Upper lobe of left lung (tissue), 6 donors: ENCODE results near the gene PDE1A. TPM values are rescaled to one million over a fixed set of nuclear protein-coding genes. Genes with fewer than 3 reads are reported as not detected.

Experiments used
- ATAC-seq, 2 donors: fragments of 200-7000 bp; cut with Tn5 transposase; one replicate each; pipeline ENCODE4 v1.9.1; 2022; ENCODE audit warnings: mild to moderate bottlenecking in 2 of 2, moderate library complexity in 2 of 2; ENCODE audit not compliant: low FRiP score in 2 of 2
- DNase-seq, 2 donors: peaks; one replicate each; pipeline ENCODE4 v3.0.0-alpha.2; 2019 to 2020
- H3K27ac ChIP-seq, 4 donors: fragments of 200-600 bp; sonication (generic); one replicate each; pipeline ENCODE4 v1.5.1; 2016 to 2019
- H3K27me3 ChIP-seq, 4 donors: fragments of 200-600 bp; sonication (generic); one replicate each; pipeline ENCODE4 v1.5.1; 2017 to 2019
- H3K36me3 ChIP-seq, 4 donors: fragments of 200-600 bp; sonication (generic); one replicate each; pipeline ENCODE4 v1.5.1; 2016 to 2019
- H3K4me1 ChIP-seq, 4 donors: fragments of 200-600 bp; sonication (generic); one replicate each; pipeline ENCODE4 v1.5.1; 2018 to 2019
- H3K4me3 ChIP-seq, 4 donors: fragments of 200-600 bp; sonication (generic); one replicate each; pipeline ENCODE4 v1.5.1; 2017 to 2019; ENCODE audit warnings: mild to moderate bottlenecking in 2 of 4, moderate library complexity in 1 of 4
- H3K9me3 ChIP-seq, 4 donors: fragments of 200-600 bp; sonication (generic); one replicate each; pipeline ENCODE4 v1.5.1; 2018 to 2019
- EP300 ChIP-seq, 4 donors: sonication (generic); formaldehyde crosslinking; IDR thresholded peaks; one replicate each; pipeline ENCODE4 v1.5.1; 2017; ENCODE audit warnings: antibody characterized with exemption in 4 of 4, control low read depth in 2 of 4
- POLR2A ChIP-seq, 4 donors: fragments of 450-650 bp; IDR thresholded peaks; one replicate each; pipeline ENCODE4 v1.5.1; 2016 to 2017; ENCODE audit warnings: antibody characterized with exemption in 4 of 4, mild to moderate bottlenecking in 2 of 4
- POLR2AphosphoS5 ChIP-seq, 2 donors: sonication (generic); formaldehyde crosslinking; IDR thresholded peaks; one replicate each; pipeline ENCODE4 v1.5.1; 2017; ENCODE audit warnings: antibody characterized with exemption in 2 of 2
- WGBS, 2 donors: methylation state at CpG; one replicate each; pipeline ENCODE4 v1.1.5; 2017 to 2018; 5-methylcytosine and 5-hydroxymethylcytosine counted together
- total RNA-seq, 6 donors: library from RNA; depleted of rRNA in 4 of 6; stranded (reverse); fragments of >200 nt in 4 of 6; gene quantifications; one replicate each; pipeline versions ENCODE4 v1.1.0 to v1.2.1, GENCODE V29; 2016 to 2021
- TF ChIP-seq, protein P1 (sequence below), 6 experiments: fragments of 450-650 bp in 4 of 6; fragments of 200-600 bp in 2 of 6; sonication (generic) in 2 of 6; IDR thresholded peaks; one replicate each; pipeline ENCODE4 v1.5.1; 2016 to 2019; ENCODE audit warnings: antibody characterized with exemption in 6 of 6
- donor health status: DM: no; HTN: no; CAD: no; lungs with moderate emphysema.
- donor health status: DM: no; HTN: yes; CAD: no; lungs with severe emphysema.

PDE1A gene
- total RNA-seq, 6 donors from 2014 or later: 0.67 to 4.3 (median 2.5) TPM

DNA sequence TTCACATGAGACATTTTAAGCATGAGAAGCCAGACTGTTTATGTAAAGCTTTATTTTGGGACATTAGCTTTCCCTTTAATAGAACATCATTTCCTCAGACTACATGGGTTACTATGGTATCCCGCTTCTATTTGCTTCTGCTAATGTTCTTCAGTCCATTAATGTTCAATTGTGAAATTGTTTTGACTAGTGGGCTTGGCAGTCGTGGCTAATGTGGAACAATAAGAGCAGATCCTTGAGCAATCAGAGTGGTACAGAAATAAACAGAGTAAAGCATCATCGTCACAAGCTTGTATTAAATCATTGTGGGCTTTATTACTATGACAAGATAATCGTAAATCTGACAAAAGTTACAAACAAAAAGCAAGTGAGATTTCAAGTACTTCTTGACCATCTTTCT is 60.2 kb downstream of the PDE1A start:
- DNase-seq (no peak), ATAC-seq (peak in 1 of 2 donors; percentile 77)
- Histone ChIP-seq H3K4me1 (no peaks in the 10 kb centered on the region), H3K27ac (no peak overlapping the region), H3K4me3 (no peak overlapping the region), H3K9me3 (no peaks in the 10 kb centered on the region), H3K36me3 (no peaks in the 10 kb centered on the region), H3K27me3 (no peaks in the 10 kb centered on the region)
- 41 to 44% methylated on average over 4 of the region's 4 CpGs for WGBS, 2 donors
- TF ChIP-seq EP300 (IDR thresholded peaks at IDR 0.05) (no peak), POLR2AphosphoS5 (IDR thresholded peaks at IDR 0.05) (no peak), POLR2A (IDR thresholded peaks at IDR 0.05) (no peak)
- TF ChIP-seq, protein P1, sequence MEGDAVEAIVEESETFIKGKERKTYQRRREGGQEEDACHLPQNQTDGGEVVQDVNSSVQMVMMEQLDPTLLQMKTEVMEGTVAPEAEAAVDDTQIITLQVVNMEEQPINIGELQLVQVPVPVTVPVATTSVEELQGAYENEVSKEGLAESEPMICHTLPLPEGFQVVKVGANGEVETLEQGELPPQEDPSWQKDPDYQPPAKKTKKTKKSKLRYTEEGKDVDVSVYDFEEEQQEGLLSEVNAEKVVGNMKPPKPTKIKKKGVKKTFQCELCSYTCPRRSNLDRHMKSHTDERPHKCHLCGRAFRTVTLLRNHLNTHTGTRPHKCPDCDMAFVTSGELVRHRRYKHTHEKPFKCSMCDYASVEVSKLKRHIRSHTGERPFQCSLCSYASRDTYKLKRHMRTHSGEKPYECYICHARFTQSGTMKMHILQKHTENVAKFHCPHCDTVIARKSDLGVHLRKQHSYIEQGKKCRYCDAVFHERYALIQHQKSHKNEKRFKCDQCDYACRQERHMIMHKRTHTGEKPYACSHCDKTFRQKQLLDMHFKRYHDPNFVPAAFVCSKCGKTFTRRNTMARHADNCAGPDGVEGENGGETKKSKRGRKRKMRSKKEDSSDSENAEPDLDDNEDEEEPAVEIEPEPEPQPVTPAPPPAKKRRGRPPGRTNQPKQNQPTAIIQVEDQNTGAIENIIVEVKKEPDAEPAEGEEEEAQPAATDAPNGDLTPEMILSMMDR (IDR thresholded peaks at IDR 0.05): no peak

DNA sequence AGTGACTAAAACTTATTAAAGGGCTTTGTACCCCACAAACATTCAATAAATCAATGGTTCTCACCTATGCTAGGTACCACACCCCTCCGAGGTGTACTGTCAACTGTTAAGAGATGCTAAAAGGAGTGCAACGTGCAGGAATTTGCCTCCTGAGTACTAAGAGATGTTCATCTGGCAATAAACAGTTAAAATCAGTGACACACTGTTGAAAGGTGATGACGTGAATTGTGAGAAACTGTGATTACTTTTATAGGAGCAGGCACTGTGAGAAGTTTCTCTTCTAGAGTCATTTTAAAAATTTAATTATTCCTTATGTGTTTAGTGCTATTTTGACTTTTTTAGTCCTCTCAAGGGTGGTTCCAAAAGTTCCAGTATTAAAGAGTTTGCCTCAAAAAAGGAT is 61.0 kb downstream of the PDE1A start:
- Histone ChIP-seq H3K27ac (no peak overlapping the region), H3K9me3 (no peaks in the 10 kb centered on the region), H3K4me1 (no peaks in the 10 kb centered on the region), H3K27me3 (no peaks in the 10 kb centered on the region), H3K36me3 (no peaks in the 10 kb centered on the region), H3K4me3 (no peak overlapping the region)
- DNase-seq (no peak), ATAC-seq (no peak)
- TF ChIP-seq, protein P1 (IDR thresholded peaks at IDR 0.05): no peak
- TF ChIP-seq POLR2A (IDR thresholded peaks at IDR 0.05) (no peak), EP300 (IDR thresholded peaks at IDR 0.05) (no peak), POLR2AphosphoS5 (IDR thresholded peaks at IDR 0.05) (no peak)
- WGBS, 2 donors: 64 to 74% methylated on average over 3 of the region's 3 CpGs

DNA sequence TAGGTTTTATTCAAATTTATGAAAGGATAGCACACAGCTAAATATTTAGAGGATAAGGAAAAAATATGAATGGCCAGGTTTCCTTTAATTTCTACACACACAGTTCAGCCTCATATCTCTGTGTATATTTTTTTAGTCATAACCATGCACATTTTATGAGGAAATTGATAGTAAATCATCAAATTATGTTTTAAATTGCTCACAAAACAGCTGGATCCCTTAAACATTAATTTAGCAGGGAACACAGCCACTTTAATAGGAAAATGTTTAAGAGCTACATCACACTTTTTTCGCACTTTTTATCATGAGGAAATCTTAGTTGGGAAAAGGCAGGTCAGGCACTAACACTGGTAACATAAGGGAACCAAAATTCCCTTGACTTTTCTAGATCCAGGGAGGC is 65.4 kb downstream of the PDE1A start:
- Histone ChIP-seq H3K27me3 (no peaks in the 10 kb centered on the region), H3K4me3 (no peak overlapping the region), H3K4me1 (peaks cover 0 to 2% (median 0%) of the 10 kb centered on the region in 4 donors), H3K36me3 (no peaks in the 10 kb centered on the region), H3K27ac (no peak overlapping the region), H3K9me3 (no peaks in the 10 kb centered on the region)
- 83 to 86% methylated on average over 1 of the region's 1 CpG for WGBS, 2 donors
- ATAC-seq (no peak), DNase-seq (no peak)
- TF ChIP-seq EP300 (IDR thresholded peaks at IDR 0.05) (no peak), POLR2A (IDR thresholded peaks at IDR 0.05) (no peak), POLR2AphosphoS5 (IDR thresholded peaks at IDR 0.05) (no peak)
- TF ChIP-seq, protein P1 (IDR thresholded peaks at IDR 0.05): no peak

DNA sequence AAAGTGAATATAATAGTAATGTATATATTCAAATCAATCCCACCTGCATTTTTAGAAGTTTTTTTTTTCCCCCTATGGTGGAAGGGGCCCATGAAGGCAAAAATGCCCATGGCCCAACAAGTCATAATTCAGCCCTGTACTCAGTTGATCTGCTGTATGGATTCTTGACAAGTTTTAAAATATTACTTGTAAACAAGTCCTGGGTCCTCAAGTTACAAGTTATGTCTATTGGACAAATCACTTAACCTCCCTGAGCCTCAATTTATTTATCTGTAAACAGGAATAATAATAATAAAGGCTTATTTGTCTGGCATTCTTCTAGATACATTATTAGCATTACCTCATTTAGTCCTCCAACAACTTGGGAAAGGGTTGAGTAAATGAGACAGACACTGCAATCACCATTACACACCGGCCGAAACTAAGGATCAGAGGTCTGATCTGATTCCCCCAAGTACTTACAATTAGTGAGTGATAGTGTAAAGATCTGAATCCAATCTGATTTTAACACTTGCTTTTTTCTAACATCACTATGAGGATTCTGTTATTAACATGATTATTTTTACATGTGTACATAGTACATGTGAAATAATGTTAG is 66.1 kb downstream of the PDE1A start:
- H3K4me1 ChIP-seq: peaks cover 0 to 2% (median 0%) of the 10 kb centered on the region in 4 donors
- no peak overlapping the region for H3K27ac ChIP-seq
- no peak overlapping the region for H3K4me3 ChIP-seq
- no peaks in the 10 kb centered on the region for H3K27me3 ChIP-seq
- TF ChIP-seq POLR2AphosphoS5 (IDR thresholded peaks at IDR 0.05) (no peak), POLR2A (IDR thresholded peaks at IDR 0.05) (no peak), EP300 (IDR thresholded peaks at IDR 0.05) (no peak)
- TF ChIP-seq, protein P1 (IDR thresholded peaks at IDR 0.05): no peak
- no peaks in the 10 kb centered on the region for H3K9me3 ChIP-seq
- no peaks in the 10 kb centered on the region for H3K36me3 ChIP-seq
- ATAC-seq (no peak), DNase-seq (no peak)
- WGBS, 2 donors: 92 to 98% methylated on average over 2 of the region's 2 CpGs
